Naive thymus-derived CD4-positive, alpha-beta T cell (primary cell): ENCODE data around the gene WWTR1. TPM values are rescaled to one million over a fixed set of nuclear protein-coding genes. Genes with fewer than 3 reads are reported as not detected.

ENCODE experiments used
- ATAC-seq: fragments of 150-1000 bp; cut with Tn5 transposase; 2 replicates; pipeline ENCODE4 v1.10.0; 2021; ENCODE audit warnings: mild to moderate bottlenecking, moderate library complexity
- CTCF ChIA-PET: fragments of 350-600 bp; sonication (Branson Sonifier 250); formaldehyde crosslinking; loops from one replicate; lab custom pipeline; 2021; ENCODE audit warnings: antibody characterized with exemption; lab: Charles Lee
- POLR2A ChIA-PET: fragments of 350-600 bp; sonication (Branson Sonifier 250); formaldehyde crosslinking; loops from one replicate; lab custom pipeline; 2021; ENCODE audit warnings: antibody characterized with exemption, inconsistent platforms; lab: Charles Lee
- DNase-seq, 9 donors: peaks; one replicate each; pipeline versions ENCODE4 v3.0.0 to v3.0.0-alpha.2; 2020 to 2022; ENCODE audit warnings: mixed read lengths in 1 of 9
- H3K27ac ChIP-seq: one replicate; pipeline ENCODE4 v1.7.0; 2013; ENCODE audit warnings: mild to moderate bottlenecking, low read depth, low read length, moderate library complexity
- H3K27me3 ChIP-seq, 2 donors: one replicate each; pipeline ENCODE4 v1.7.0; 2013; ENCODE audit warnings: low read length in 2 of 2, mild to moderate bottlenecking in 2 of 2, moderate library complexity in 2 of 2; ENCODE audit not compliant: control insufficient read depth in 2 of 2, insufficient read depth in 2 of 2
- H3K36me3 ChIP-seq, 3 experiments: 1 replicate in 2 of 3; 2 replicates in 1 of 3; pipeline ENCODE4 v1.7.0; 2013; ENCODE audit warnings: low read length in 3 of 3, mild to moderate bottlenecking in 3 of 3, moderate library complexity in 1 of 3; ENCODE audit not compliant: insufficient read depth in 3 of 3, control insufficient read depth in 2 of 3
- H3K4me1 ChIP-seq, 2 donors: one replicate each; pipeline ENCODE4 v1.7.0; 2013; ENCODE audit warnings: low read length in 2 of 2, mild to moderate bottlenecking in 2 of 2, moderate library complexity in 1 of 2; ENCODE audit not compliant: control insufficient read depth in 2 of 2, insufficient read depth in 2 of 2
- H3K4me3 ChIP-seq: 2 replicates; pipeline ENCODE4 v1.7.0; 2013; ENCODE audit warnings: mild to moderate bottlenecking, low read length
- H3K9me3 ChIP-seq, 3 experiments: 1 replicate in 2 of 3; 2 replicates in 1 of 3; pipeline ENCODE4 v1.7.0; 2013; ENCODE audit warnings: low read length in 3 of 3; ENCODE audit not compliant: control insufficient read depth in 2 of 3
- H3K27ac Mint-ChIP-seq, 9 donors: one replicate each; pipeline ENCODE4 v1.8.0; 2020 to 2022; ENCODE audit warnings: mixed read lengths in 9 of 9, mild to moderate bottlenecking in 8 of 9, moderate library complexity in 5 of 9, inconsistent platforms in 2 of 9
- H3K27me3 Mint-ChIP-seq, 5 donors: one replicate each; pipeline ENCODE4 v1.8.0; 2021 to 2022; ENCODE audit warnings: mixed read lengths in 5 of 5, mild to moderate bottlenecking in 1 of 5
- H3K36me3 Mint-ChIP-seq, 5 donors: one replicate each; pipeline ENCODE4 v1.8.0; 2020 to 2022; ENCODE audit warnings: mixed read lengths in 5 of 5, mild to moderate bottlenecking in 3 of 5, inconsistent platforms in 1 of 5
- H3K4me1 Mint-ChIP-seq, 7 donors: one replicate each; pipeline ENCODE4 v1.8.0; 2020 to 2022; ENCODE audit warnings: mixed read lengths in 7 of 7, mild to moderate bottlenecking in 3 of 7, inconsistent platforms in 1 of 7
- H3K4me3 Mint-ChIP-seq, 10 donors: one replicate each; pipeline ENCODE4 v1.8.0; 2020 to 2022; ENCODE audit warnings: mild to moderate bottlenecking in 10 of 10, mixed read lengths in 10 of 10, moderate library complexity in 6 of 10, inconsistent platforms in 2 of 10
- H3K9me3 Mint-ChIP-seq, 11 donors: one replicate each; pipeline ENCODE4 v1.8.0; 2020 to 2022; ENCODE audit warnings: mixed read lengths in 11 of 11, mild to moderate bottlenecking in 4 of 11, inconsistent platforms in 1 of 11, moderate library complexity in 1 of 11
- intact Hi-C, 2 donors: fragments of 100-400 bp; cut with micrococcal nuclease; formaldehyde crosslinking; loops; one replicate each; pipeline ENCODE4 v1.15.1; 2023
- polyA plus RNA-seq, 2 donors: library from polyadenylated mRNA; unstranded; fragments of 300-500 nt; fragmentation: Illumina TruSeq; gene quantifications; one replicate each; pipeline ENCODE4 v1.2.3, GENCODE V29; 2021
- total RNA-seq, 6 experiments: library from RNA in 5 of 6; stranded (reverse) in 5 of 6; gene quantifications; 1 replicate in 5 of 6; 2 replicates in 1 of 6; pipeline ENCODE4 v1.2.3 and lab custom pipeline; 2021 to 2026

Gene WWTR1
- total and polyA plus RNA-seq, 7 experiments from 2014 or later = 0.17 to 0.56 (median 0.31) TPM; not detected in 1

- Histone ChIP-seq H3K27me3 (no peaks in the 10 kb centered on the region), H3K4me1 (no peaks in the 10 kb centered on the region), H3K36me3 (no peaks in the 10 kb centered on the region), H3K4me3 (no peak overlapping the region), H3K9me3 (no peaks in the 10 kb centered on the region), H3K27ac (no peak overlapping the region)
- no peak for DNase-seq
- intact Hi-C loops = no loop called here
- Mint-ChIP-seq H3K9me3 (peaks cover 0 to 6% (median 0%) of the 10 kb centered on the region in 11 donors), H3K27ac (no peak overlapping the region), H3K4me3 (no peak overlapping the region), H3K27me3 (peaks cover 27 to 41% (median 35%) of the 10 kb centered on the region in 5 donors), H3K36me3 (no peaks in the 10 kb centered on the region), H3K4me1 (peaks cover 0 to 2% (median 0%) of the 10 kb centered on the region in 7 donors)
- ChIA-PET POLR2A (no interaction called here), CTCF (no interaction called here)
- no peak for ATAC-seq
These were observed 28.7 kb downstream of the WWTR1 start for GRCh38 chr3:149628957-149629670.

- ChIA-PET POLR2A (no interaction called here), CTCF (no interaction called here)
- H3K27ac ChIP-seq = no peak overlapping the region
- no peak overlapping the region for H3K4me3 ChIP-seq
- peaks cover 0 to 7% (median 0%) of the 10 kb centered on the region in 7 donors for H3K4me1 Mint-ChIP-seq
- H3K4me3 Mint-ChIP-seq = no peak overlapping the region
- ATAC-seq (no peak), DNase-seq (no peak)
- H3K27me3 ChIP-seq = no peaks in the 10 kb centered on the region
- H3K36me3 ChIP-seq = no peaks in the 10 kb centered on the region
- no peaks in the 10 kb centered on the region for H3K9me3 ChIP-seq
- peaks cover 15 to 32% (median 18%) of the 10 kb centered on the region in 5 donors for H3K27me3 Mint-ChIP-seq
- H3K9me3 Mint-ChIP-seq = peaks cover 0 to 5% (median 0%) of the 10 kb centered on the region in 11 donors
- no peak overlapping the region for H3K27ac Mint-ChIP-seq
- intact Hi-C loops = no loop called here
- no peaks in the 10 kb centered on the region for H3K4me1 ChIP-seq
- no peaks in the 10 kb centered on the region for H3K36me3 Mint-ChIP-seq
These were observed 31.2 kb downstream of the WWTR1 start for GRCh38 chr3:149626671-149627070.

- no peak for ATAC-seq
- no peak for DNase-seq
- H3K27ac Mint-ChIP-seq = no peak overlapping the region
- peaks cover 0 to 15% (median 0%) of the 10 kb centered on the region in 7 donors for H3K4me1 Mint-ChIP-seq
- Histone ChIP-seq H3K36me3 (no peaks in the 10 kb centered on the region), H3K27ac (no peak overlapping the region), H3K9me3 (no peaks in the 10 kb centered on the region), H3K4me1 (no peaks in the 10 kb centered on the region), H3K27me3 (no peaks in the 10 kb centered on the region), H3K4me3 (no peak overlapping the region)
- peaks cover 0 to 5% (median 0%) of the 10 kb centered on the region in 11 donors for H3K9me3 Mint-ChIP-seq
- CTCF ChIA-PET = no interaction called here
- POLR2A ChIA-PET = no interaction called here
- H3K27me3 Mint-ChIP-seq = peaks cover 12 to 28% (median 21%) of the 10 kb centered on the region in 5 donors
- no peak overlapping the region for H3K4me3 Mint-ChIP-seq
- intact Hi-C loops = no loop called here
- no peaks in the 10 kb centered on the region for H3K36me3 Mint-ChIP-seq
These were observed 32.0 kb downstream of the WWTR1 start for GRCh38 chr3:149625795-149626194.

GRCh38 chr3:149623824-149624223 is 34.0 kb downstream of the WWTR1 start:
- peaks cover 0 to 25% (median 0%) of the 10 kb centered on the region in 7 donors for H3K4me1 Mint-ChIP-seq
- H3K4me3 Mint-ChIP-seq = no peak overlapping the region
- ATAC-seq = peak; percentile 38
- no peaks in the 10 kb centered on the region for H3K36me3 ChIP-seq
- no peak for DNase-seq
- peaks cover 11 to 39% (median 22%) of the 10 kb centered on the region in 5 donors for H3K27me3 Mint-ChIP-seq
- no peak overlapping the region for H3K27ac Mint-ChIP-seq
- ChIA-PET POLR2A (no interaction called here), CTCF (no interaction called here)
- no peaks in the 10 kb centered on the region for H3K9me3 ChIP-seq
- no peaks in the 10 kb centered on the region for H3K4me1 ChIP-seq
- peaks cover 0 to 5% (median 0%) of the 10 kb centered on the region in 11 donors for H3K9me3 Mint-ChIP-seq
- H3K27me3 ChIP-seq = no peaks in the 10 kb centered on the region
- H3K4me3 ChIP-seq = no peak overlapping the region
- H3K27ac ChIP-seq = no peak overlapping the region
- peaks cover 0 to 4% (median 0%) of the 10 kb centered on the region in 5 donors for H3K36me3 Mint-ChIP-seq
- intact Hi-C loops = no loop called here

- H3K27ac Mint-ChIP-seq = peak overlapping the region in 2 of 9 donors; percentile 20 to 26
- no peak overlapping the region for H3K4me3 ChIP-seq
These were observed 36.4 kb downstream of the WWTR1 start for GRCh38 chr3:149621218-149622005.

GRCh38 chr3:149620291-149621020 is 37.4 kb downstream of the WWTR1 start:
- ATAC-seq (no peak), DNase-seq (no peak)
- Mint-ChIP-seq H3K27me3 (peaks cover 12 to 35% (median 23%) of the 10 kb centered on the region in 5 donors), H3K9me3 (peaks cover 0 to 1% (median 0%) of the 10 kb centered on the region in 11 donors), H3K4me1 (peaks cover 0 to 25% (median 0%) of the 10 kb centered on the region in 7 donors), H3K27ac (no peak overlapping the region), H3K4me3 (no peak overlapping the region), H3K36me3 (peaks cover 0 to 4% (median 0%) of the 10 kb centered on the region in 5 donors)
- intact Hi-C loops = no loop called here
- CTCF ChIA-PET = no interaction called here
- Histone ChIP-seq H3K4me1 (no peaks in the 10 kb centered on the region), H3K36me3 (no peaks in the 10 kb centered on the region), H3K27ac (no peak overlapping the region), H3K4me3 (no peak overlapping the region), H3K9me3 (no peaks in the 10 kb centered on the region), H3K27me3 (no peaks in the 10 kb centered on the region)
- POLR2A ChIA-PET = no interaction called here

More at GRCh38 chr3:149621218-149622005, 36.4 kb downstream of the WWTR1 start:
- Mint-ChIP-seq H3K4me3 (peak overlapping the region in 1 of 10 donors; percentile 48), H3K9me3 (peaks cover 0 to 5% (median 0%) of the 10 kb centered on the region in 11 donors), H3K36me3 (peaks cover 0 to 4% (median 0%) of the 10 kb centered on the region in 5 donors), H3K4me1 (peaks cover 0 to 25% (median 0%) of the 10 kb centered on the region in 7 donors), H3K27me3 (peaks cover 17 to 39% (median 27%) of the 10 kb centered on the region in 5 donors)
- DNase-seq = no peak
- Histone ChIP-seq H3K36me3 (no peaks in the 10 kb centered on the region), H3K9me3 (no peaks in the 10 kb centered on the region), H3K4me1 (no peaks in the 10 kb centered on the region), H3K27me3 (no peaks in the 10 kb centered on the region), H3K27ac (no peak overlapping the region)
- CTCF ChIA-PET = no interaction called here
- ATAC-seq = no peak
- intact Hi-C loops = no loop called here
- POLR2A ChIA-PET = no interaction called here
